Dermis blood vessel endothelial cell (primary cell): ENCODE data around the gene HOXD10. TPM values are rescaled to one million over a fixed set of nuclear protein-coding genes. Genes with fewer than 3 reads are reported as not detected.

Experiments used
- DNase-seq: peaks from one replicate; pipeline ENCODE4 v3.0.0; 2010
- total RNA-seq: library from RNA; depleted of rRNA; stranded (reverse); fragments of >200 nt; gene quantifications from 2 replicates; pipeline ENCODE4 v1.2.3, GENCODE V29; 2014

HOXD10 gene
- total RNA-seq, 1 donor from 2014 or later: 7.7 TPM

DNA sequence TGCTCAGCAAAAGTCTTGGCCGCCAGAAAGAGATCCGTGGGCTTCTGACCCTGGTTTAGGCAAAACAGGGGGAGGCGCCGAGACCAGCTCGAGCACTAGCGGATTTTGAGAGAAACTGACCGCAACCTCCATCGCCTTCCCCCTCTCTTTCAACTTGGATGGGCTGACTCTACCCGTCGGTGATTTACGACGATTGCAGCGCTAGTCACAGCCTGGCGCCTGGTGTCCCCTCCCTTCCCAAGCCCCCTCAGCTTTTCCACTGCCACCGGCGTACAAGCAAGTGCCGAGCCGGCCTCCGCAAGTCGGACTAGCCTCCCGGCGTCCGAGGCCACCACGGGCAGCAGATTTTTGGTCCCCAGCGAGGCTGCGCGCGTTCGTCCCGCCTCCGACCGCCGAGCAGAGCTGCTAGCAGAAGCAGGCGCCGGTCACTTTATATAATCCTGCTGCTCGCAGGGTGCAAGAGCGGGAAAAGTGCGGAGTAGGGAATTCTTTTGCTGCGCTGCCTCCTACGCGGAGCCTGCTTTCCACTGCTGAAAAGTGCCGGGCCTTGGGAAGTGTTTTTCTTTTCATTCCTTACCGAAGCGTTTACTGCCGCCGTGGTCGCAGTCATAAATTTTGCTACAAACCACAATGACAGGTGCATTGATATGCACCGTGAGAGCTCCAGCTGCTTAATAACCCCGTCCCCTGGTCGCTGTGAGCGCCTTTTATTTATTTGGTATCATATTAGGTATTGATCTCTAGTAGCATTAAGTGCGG, 48.2 kb downstream of the HOXD10 start:
- no peak for DNase-seq

- no peak for DNase-seq
Measured at GRCh38 chr2:176165370-176166050, 48.9 kb downstream of the HOXD10 start.

DNA sequence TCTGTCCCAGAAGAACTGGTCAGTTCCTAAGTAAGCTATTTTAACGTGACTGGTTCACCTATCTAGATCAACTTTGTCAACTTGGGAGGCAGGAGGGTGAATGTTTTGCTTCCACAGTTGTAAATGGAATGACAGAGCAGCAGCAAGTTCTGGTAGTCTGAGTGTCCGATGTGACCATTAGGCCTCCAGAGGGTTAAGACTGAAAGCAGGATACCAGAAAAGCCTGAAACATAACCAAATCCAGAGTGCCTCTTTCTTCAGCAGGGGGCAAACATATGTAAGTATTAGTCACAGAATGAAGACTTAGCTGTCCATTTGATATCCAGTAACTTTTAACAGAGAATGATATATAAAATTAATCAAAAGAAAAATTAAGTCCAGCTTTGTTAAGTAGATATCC, 49.7 kb downstream of the HOXD10 start:
- no peak for DNase-seq

GRCh38 chr2:176167398-176167797, 50.8 kb downstream of the HOXD10 start:
- no peak for DNase-seq

DNA sequence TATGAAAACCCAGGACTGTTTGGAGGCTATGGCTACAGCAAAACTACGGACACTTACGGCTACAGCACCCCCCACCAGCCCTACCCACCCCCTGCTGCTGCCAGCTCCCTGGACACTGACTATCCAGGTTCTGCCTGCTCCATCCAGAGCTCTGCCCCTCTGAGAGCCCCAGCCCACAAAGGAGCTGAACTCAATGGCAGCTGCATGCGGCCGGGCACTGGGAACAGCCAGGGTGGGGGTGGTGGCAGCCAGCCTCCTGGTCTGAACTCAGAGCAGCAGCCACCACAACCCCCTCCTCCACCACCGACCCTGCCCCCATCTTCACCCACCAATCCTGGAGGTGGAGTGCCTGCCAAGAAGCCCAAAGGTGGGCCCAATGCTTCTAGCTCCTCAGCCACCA, 52.6 kb downstream of the HOXD10 start:
- DNase-seq: no peak

Other genes with a start within 250 kb of the HOXD10 start
- 8.0 and 10.5 TPM in 2 replicates for gene LNPK, start 114.5 kb upstream of the HOXD10 start, total RNA-seq
- gene EVX2, start 32.8 kb upstream of the HOXD10 start, total RNA-seq: not detected in 2 replicates
- gene HOXD13, start 24.1 kb upstream of the HOXD10 start, total RNA-seq: under 0.01 TPM in 1 of 2 replicates, not detected in the other
- gene HOXD12, start 17.0 kb upstream of the HOXD10 start, total RNA-seq: not detected in 2 replicates
- gene HOXD11, start 9.5 kb upstream of the HOXD10 start, total RNA-seq: 0.17 TPM in 1 of 2 replicates, not detected in the other
- gene HOXD9, start 5.9 kb downstream of the HOXD10 start, total RNA-seq: 24.5 and 28.4 TPM in 2 replicates
- 30.3 and 33.0 TPM in 2 replicates for gene HOXD8, start 12.9 kb downstream of the HOXD10 start, total RNA-seq
- gene HOXD4, start 34.8 kb downstream of the HOXD10 start, total RNA-seq: 6.1 and 8.8 TPM in 2 replicates
- 19.2 and 54.6 TPM in 2 replicates for gene HOXD3, start 40.5 kb downstream of the HOXD10 start, total RNA-seq
- 11.2 and 15.4 TPM in 2 replicates for gene HOXD1, start 71.9 kb downstream of the HOXD10 start, total RNA-seq
- 24.4 and 26.7 TPM in 2 replicates for gene MTX2, start 152.7 kb downstream of the HOXD10 start, total RNA-seq